Loucy (cell line): ENCODE data around the gene GPR37.

Experiments used
- H2AFZ ChIP-seq: fragments of 200-600 bp; sonication (generic); 2 replicates; pipeline ENCODE4 v1.6.0; 2016; ENCODE audit warnings: antibody characterized with exemption, mild to moderate bottlenecking, low read length, moderate library complexity
- H3F3A ChIP-seq: fragments of 200-600 bp; 2 replicates; pipeline ENCODE4 v1.6.0; 2016; ENCODE audit warnings: antibody characterized with exemption, low read depth, mild to moderate bottlenecking
- H3K27me3 ChIP-seq: fragments of 200-600 bp; sonication (generic); 2 replicates; pipeline ENCODE4 v1.6.1; 2014; ENCODE audit warnings: low read length, mild to moderate bottlenecking; ENCODE audit not compliant: insufficient read depth, poor library complexity, severe bottlenecking
- H3K36me3 ChIP-seq: fragments of 200-600 bp; sonication (generic); 2 replicates; pipeline ENCODE4 v1.6.1; 2016; ENCODE audit warnings: low read length; ENCODE audit not compliant: insufficient read depth
- H3K4me1 ChIP-seq: fragments of 200-600 bp; sonication (generic); 2 replicates; pipeline ENCODE4 v1.5.1; 2014; ENCODE audit warnings: low read length, mild to moderate bottlenecking; ENCODE audit not compliant: insufficient read depth, poor library complexity, severe bottlenecking
- H3K4me2 ChIP-seq: fragments of 200-600 bp; sonication (generic); 2 replicates; pipeline ENCODE4 v1.6.0; 2014; ENCODE audit warnings: antibody characterized with exemption, low read length, low read depth, mild to moderate bottlenecking; ENCODE audit not compliant: poor library complexity, severe bottlenecking
- H3K4me3 ChIP-seq: fragments of 200-600 bp; sonication (generic); 2 replicates; pipeline ENCODE4 v1.5.1; 2014; ENCODE audit warnings: low read length, mild to moderate bottlenecking, mixed read lengths; ENCODE audit not compliant: poor library complexity, severe bottlenecking
- H3K79me2 ChIP-seq: fragments of 200-600 bp; sonication (generic); 2 replicates; pipeline ENCODE4 v1.6.1; 2014; ENCODE audit warnings: low read length; ENCODE audit not compliant: insufficient read depth
- H3K9ac ChIP-seq: fragments of 200-600 bp; sonication (generic); 2 replicates; pipeline ENCODE4 v1.6.0; 2014; ENCODE audit warnings: mild to moderate bottlenecking, low read depth, low read length, moderate library complexity; ENCODE audit not compliant: poor library complexity, severe bottlenecking
- H3K9me2 ChIP-seq: fragments of 200-600 bp; sonication (generic); replicated peaks from 2 replicates; pipeline ENCODE4 v1.6.1; 2016; ENCODE audit warnings: low read depth, low read length, mixed read lengths
- H3K9me3 ChIP-seq: fragments of 200-600 bp; sonication (generic); 2 replicates; pipeline ENCODE4 v1.6.1; 2014; ENCODE audit warnings: mild to moderate bottlenecking, antibody characterized with exemption, low read length, low read depth; ENCODE audit not compliant: insufficient read depth
- H4K20me1 ChIP-seq: fragments of 200-600 bp; sonication (generic); 2 replicates; pipeline ENCODE4 v1.6.0; 2014; ENCODE audit warnings: antibody characterized with exemption, low read length, mild to moderate bottlenecking; ENCODE audit not compliant: insufficient read depth, poor library complexity, severe bottlenecking
- EZH2phosphoT487 ChIP-seq: fragments of 200-600 bp; IDR thresholded peaks from 2 replicates; pipeline ENCODE4 v1.6.1; 2018; ENCODE audit warnings: antibody characterized with exemption, mild to moderate bottlenecking, moderate library complexity, borderline replicate concordance
- TF ChIP-seq, protein P1 (sequence below): fragments of 200-600 bp; sonication (generic); conservative IDR thresholded peaks from 2 replicates; pipeline ENCODE4 v1.5.1; 2014; ENCODE audit warnings: mild to moderate bottlenecking, antibody characterized with exemption, low read length

The GPR37 gene

DNA sequence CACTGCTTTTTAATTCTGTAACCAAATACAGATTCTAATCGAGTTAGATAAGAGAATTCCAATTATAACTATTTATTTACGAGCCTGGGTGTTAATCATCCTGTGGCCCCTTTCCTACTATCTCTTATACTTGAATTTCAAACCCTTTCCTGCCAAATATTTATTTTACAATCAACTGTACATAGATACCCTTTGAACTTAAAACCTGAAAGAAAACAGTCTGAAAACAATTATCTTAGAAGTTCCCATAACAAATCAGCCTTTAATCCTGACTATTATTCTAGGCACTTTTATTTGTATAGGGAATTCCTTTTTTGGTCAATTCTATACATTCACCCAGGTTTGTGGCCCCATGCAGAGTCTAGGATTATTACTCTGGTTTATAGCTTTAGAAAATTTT lies 10.6 kb upstream of the GPR37 start:
- H3K4me1 ChIP-seq = no peaks in the 10 kb centered on the region
- no peaks in the 10 kb centered on the region for H4K20me1 ChIP-seq
- H3K9ac ChIP-seq = no peak overlapping the region
- no peaks in the 10 kb centered on the region for H3K9me3 ChIP-seq
- no peaks in the 10 kb centered on the region for H3K79me2 ChIP-seq
- no peaks in the 10 kb centered on the region for H3K36me3 ChIP-seq
- no peak overlapping the region for H3K4me3 ChIP-seq
- no peak overlapping the region for H3K4me2 ChIP-seq
- H3K9me2 ChIP-seq = no peaks in the 10 kb centered on the region
- H2AFZ ChIP-seq = no peak overlapping the region
- no peaks in the 10 kb centered on the region for H3F3A ChIP-seq
- TF ChIP-seq EZH2phosphoT487 = no peak
- TF ChIP-seq, protein P1, sequence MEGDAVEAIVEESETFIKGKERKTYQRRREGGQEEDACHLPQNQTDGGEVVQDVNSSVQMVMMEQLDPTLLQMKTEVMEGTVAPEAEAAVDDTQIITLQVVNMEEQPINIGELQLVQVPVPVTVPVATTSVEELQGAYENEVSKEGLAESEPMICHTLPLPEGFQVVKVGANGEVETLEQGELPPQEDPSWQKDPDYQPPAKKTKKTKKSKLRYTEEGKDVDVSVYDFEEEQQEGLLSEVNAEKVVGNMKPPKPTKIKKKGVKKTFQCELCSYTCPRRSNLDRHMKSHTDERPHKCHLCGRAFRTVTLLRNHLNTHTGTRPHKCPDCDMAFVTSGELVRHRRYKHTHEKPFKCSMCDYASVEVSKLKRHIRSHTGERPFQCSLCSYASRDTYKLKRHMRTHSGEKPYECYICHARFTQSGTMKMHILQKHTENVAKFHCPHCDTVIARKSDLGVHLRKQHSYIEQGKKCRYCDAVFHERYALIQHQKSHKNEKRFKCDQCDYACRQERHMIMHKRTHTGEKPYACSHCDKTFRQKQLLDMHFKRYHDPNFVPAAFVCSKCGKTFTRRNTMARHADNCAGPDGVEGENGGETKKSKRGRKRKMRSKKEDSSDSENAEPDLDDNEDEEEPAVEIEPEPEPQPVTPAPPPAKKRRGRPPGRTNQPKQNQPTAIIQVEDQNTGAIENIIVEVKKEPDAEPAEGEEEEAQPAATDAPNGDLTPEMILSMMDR = no peak
- no peaks in the 10 kb centered on the region for H3K27me3 ChIP-seq

DNA sequence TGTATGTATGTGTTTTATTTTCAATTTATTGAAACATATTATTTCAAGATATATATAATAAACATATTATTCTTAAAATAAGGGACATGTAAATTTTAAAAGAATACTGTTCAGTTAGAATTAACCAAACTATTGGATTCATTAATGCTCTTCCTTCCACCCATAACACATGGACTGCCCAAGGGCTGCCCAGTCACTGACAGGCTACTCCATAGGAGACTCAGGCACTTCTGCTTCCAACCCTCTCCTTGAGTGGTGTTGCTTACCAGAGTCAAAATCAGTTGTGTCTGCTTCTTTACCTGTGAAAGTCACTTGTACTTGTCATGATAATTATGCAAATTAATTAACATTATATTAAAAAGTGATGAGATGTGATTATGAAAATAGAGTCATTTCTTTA lies 9.8 kb upstream of the GPR37 start:
- Histone ChIP-seq H2AFZ (no peak overlapping the region), H3K9me3 (no peaks in the 10 kb centered on the region), H3K9me2 (no peaks in the 10 kb centered on the region), H3K4me2 (no peak overlapping the region), H4K20me1 (no peaks in the 10 kb centered on the region), H3F3A (no peaks in the 10 kb centered on the region), H3K9ac (no peak overlapping the region), H3K79me2 (no peaks in the 10 kb centered on the region), H3K36me3 (no peaks in the 10 kb centered on the region), H3K27me3 (no peaks in the 10 kb centered on the region), H3K4me3 (no peak overlapping the region), H3K4me1 (no peaks in the 10 kb centered on the region)
- TF ChIP-seq, protein P1 = no peak
- no peak for TF ChIP-seq EZH2phosphoT487

DNA sequence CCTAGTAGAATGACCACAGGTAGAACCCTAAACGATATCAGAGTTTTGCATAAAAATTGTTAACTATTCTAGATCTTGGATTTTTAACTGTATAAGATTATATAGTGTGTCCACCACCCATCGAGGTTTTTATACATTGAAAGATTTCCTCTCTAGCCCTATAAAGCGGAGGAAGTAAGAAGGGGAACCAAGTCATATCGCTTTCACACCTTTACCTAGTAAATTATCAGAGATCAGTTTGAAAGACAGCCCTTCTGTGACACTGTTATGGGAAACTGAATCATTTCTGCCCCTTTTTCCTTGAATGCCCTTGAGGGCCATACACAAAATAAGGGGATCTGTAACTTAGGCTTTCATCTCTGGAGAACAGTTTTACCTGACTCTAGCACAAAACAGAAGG lies 8.3 kb upstream of the GPR37 start:
- no peaks in the 10 kb centered on the region for H3K9me3 ChIP-seq
- no peaks in the 10 kb centered on the region for H3K79me2 ChIP-seq
- H3K27me3 ChIP-seq = no peaks in the 10 kb centered on the region
- H3K9me2 ChIP-seq = no peaks in the 10 kb centered on the region
- no peak overlapping the region for H2AFZ ChIP-seq
- no peaks in the 10 kb centered on the region for H4K20me1 ChIP-seq
- no peak overlapping the region for H3K4me3 ChIP-seq
- no peaks in the 10 kb centered on the region for H3K36me3 ChIP-seq
- H3K9ac ChIP-seq = no peak overlapping the region
- TF ChIP-seq, protein P1 = no peak
- no peak for TF ChIP-seq EZH2phosphoT487
- H3K4me2 ChIP-seq = no peak overlapping the region
- H3K4me1 ChIP-seq = no peaks in the 10 kb centered on the region
- H3F3A ChIP-seq = no peaks in the 10 kb centered on the region
